Bone marrow (tissue), 2 donors: ENCODE results near the gene L1CAM.

ENCODE experiments used
- DNase-seq, 2 donors: peaks; one replicate each; lab custom pipeline; 2025; lab: John Stamatoyannopoulos, UW

L1CAM gene

DNA sequence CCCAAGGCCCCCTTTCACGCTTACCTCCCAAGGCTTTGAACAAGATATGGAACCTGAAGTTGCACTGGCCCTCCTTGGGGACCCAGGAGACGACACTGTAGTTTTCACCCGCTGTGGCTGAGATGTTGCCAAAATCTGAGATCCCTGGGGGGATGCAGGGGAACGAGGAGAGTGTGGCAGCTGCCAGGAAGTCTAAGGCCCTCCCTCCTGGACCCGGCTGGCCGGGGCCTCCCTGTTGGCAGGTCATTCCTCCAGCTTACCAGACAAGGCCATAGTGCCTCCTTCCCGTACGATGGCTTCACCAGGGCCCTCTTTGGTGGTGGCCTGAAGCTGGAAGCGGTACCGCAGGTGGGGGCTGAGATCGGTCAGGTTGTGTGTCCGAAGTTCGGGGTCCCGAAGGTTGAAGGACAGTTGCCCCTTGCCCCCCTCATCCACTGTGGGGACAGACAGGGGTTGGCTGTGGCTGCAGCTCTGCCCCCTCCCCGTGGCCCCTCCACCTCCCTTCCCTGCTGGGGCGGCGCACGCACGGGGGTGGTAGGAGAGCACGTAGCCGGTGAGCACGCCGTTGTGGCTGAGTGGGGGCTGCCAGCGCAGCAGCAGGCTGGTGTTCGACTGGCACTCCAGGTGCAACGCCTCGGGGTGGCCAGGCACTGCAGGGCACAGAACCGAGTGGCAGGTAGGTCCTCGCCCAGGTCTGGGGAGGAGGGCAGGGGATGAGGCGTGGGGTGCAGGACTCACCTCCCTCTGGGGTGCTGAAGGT, 21.2 kb downstream of the L1CAM start:
- no peak for DNase-seq

GRCh38 chrX:153864101-153864500, 21.9 kb downstream of the L1CAM start:
- no peak for DNase-seq

DNA sequence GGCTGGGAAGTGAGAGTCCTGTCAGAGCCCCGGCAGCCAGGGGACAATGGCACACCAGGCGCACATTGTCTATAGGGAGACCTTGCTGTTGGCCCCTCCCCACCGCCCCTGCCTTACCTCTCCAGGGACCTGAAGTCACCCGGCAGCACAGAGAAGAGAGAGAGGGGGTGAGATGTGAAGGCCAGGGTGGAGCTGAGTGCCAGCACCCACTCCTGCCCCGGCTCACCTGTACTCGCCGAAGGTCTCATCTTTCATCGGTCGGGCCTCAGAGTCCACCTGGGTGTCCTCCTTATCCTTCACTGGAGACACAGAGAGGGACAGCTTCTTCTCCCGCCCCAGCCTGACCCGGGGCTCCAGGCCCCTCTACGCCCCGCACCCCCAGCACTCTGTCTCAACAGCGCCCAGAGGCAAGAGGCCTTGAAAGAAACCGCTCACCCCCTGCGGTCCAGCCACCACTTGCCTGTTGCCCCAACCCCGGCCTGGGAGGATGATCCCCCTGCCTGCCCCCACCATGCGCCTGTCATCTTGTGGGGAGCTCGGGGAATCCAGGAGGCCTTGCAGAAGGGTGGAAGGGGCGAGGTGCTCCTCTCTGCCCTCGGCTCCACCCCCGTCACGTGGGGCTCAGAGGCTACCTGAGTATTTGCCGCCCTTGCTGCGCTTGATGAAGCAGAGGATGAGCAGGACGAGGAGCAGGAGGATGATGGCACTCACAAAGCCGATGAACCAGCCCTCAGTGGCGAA, 22.6 kb downstream of the L1CAM start:
- DNase-seq = no peak

GRCh38 chrX:153862369-153863250, 23.4 kb downstream of the L1CAM start:
- no peak for DNase-seq

GRCh38 chrX:153861733-153862310, 24.2 kb downstream of the L1CAM start:
- no peak for DNase-seq

DNA sequence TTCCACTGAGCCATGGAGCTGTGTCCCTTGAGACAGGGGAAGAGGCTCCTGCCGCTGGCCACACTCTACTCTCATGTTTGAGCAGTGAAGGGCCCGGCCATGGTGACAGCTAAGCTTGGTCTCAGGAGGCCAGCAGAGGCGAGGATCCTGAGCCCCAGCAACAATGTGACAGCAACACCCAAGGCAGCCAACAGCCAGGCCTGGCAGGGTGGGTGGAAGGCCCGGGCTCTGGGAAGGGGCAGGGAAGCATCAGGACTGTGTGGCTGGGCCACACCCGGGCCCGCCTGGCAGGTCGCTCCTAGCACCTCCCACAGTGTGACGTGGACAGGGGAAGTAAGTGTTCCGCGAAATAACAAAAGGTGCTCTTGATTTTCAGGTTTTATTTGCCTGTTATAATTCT, 24.8 kb downstream of the L1CAM start:
- DNase-seq = no peak

DNA sequence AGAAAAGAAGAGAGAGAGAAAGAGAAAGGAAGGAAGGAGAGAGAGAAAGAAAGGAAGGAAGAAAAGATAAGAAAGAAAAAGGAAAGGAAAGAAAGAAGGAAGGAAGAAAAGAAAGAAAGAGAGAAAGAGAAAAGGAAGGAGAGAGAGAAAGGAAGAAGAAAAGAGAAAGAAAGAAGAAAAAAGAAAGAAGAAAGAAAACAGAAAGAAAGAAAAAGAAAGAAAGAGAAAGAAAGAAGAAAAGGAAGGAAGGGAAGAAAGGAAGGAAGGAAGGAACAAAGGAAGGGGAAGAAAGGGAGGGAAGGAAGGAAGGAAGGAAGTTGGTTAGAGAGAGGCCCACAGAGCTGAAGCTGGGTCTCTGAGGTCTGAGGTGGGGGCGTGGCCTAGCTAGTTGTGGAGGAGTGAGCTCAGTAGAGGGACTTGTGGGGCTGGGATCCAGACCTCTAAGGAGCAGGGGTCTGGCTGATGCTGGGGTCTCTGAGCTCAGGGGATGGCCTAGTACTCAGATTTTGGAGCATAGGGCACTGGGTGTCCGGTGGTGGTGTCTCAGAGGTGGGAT, 28.5 kb downstream of the L1CAM start:
- no peak for DNase-seq

GRCh38 chrX:153854702-153855101, 31.3 kb downstream of the L1CAM start:
- no peak for DNase-seq

DNA sequence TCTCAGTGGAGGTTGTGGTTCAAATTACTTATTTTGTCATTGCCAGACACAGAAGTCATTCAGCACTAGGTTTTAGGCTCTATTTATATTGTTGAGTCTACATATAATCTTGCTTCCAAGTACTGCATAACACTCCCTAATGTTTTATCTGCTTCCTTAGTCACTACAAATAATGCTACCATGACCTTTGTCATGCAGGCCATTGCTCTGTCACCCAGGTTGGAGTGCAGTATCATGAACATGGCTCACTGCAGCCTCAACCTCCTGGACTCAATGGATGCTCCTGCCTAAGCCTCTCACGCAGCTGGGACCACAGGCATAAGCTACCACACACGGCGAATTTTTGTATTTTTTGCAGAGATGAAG, 32.1 kb downstream of the L1CAM start:
- no peak for DNase-seq

DNA sequence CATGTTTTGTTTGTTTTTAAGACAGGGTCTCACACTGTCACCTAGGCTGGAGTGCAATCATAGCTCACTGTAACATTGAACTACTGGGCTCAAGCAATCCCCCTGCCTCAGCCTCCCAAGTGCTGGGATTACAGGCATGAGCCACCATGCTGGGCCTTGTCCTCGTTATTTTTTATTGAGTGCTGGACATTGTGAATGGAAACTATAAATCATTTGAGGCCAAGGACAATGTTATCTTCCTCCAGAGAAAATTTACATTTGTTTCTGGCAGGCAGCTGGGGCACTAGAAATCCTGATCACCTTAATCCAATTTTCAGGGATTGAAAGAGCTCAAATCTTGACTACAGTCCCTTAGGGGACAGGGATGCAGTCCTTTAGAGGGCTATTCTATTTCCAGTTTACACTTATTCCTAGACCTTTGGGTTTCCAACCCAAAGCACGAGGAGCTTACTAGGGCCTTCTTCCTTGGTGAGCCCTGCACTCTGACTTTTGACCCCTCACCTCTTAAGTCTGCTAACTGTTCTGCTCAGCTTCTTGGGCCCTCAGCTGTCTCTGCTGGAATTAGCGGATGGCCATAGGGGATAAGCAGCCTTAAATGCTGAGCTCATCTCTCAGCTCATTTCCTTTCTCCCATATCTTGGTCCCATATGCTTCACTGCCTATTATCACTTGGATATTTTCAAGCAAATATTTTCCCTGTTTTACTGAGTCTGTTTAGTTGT, 32.6 kb downstream of the L1CAM start:
- no peak for DNase-seq

GRCh38 chrX:153851981-153852380, 34.0 kb downstream of the L1CAM start:
- DNase-seq = no peak

GRCh38 chrX:153848325-153848724, 37.6 kb downstream of the L1CAM start:
- no peak for DNase-seq

- no peak for DNase-seq
Measured at GRCh38 chrX:153845842-153846241, 40.1 kb downstream of the L1CAM start.

DNA sequence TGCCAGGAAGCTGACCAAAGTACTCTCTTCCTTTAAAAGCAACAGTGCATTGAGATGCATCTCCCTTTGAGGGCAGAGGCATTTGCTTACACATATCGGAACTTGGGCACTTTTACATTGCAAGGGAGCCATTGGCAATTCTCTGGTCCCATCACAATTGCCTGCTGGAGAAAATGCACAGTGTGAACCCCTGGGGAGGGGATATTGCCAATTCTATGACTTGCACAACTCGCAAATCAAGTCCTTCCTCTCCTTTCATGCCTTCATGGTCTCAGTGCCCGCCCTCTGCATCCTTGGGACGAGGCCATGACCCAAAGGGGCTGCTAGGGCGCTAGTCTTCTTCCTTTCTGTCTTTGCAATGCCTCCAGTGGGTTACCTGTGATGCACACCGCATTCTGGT, 40.8 kb downstream of the L1CAM start:
- DNase-seq = no peak

DNA sequence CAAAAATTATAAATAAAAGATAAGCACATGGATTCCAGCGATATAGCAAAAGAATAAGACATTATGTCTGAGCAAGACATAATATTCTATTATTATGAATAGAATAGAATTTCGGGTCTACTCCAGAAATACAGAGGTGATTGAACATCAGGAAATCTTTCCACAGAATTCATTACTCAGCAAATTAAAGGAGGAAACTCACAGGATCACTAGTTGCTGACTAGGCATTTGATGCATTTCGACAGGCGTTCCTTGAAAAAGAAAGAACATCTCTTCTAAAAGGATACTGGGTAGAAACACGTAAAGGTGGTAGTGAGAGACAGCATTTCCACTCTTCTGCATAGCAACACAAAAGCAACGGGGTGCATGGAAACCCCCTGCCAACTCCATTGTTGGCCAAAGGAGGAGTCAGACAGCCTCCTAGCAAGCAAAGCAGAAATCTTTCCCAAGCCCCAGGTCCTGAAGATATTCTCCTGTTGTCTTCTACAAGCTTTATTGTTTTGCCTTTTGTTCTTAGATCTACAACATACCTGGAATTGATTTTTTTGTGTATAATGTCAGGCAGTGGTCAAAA, 41.4 kb downstream of the L1CAM start:
- no peak for DNase-seq

GRCh38 chrX:153836921-153837320, 49.1 kb downstream of the L1CAM start:
- DNase-seq = no peak

- DNase-seq = no peak
Measured at GRCh38 chrX:153832728-153833127, 53.2 kb downstream of the L1CAM start.

DNA sequence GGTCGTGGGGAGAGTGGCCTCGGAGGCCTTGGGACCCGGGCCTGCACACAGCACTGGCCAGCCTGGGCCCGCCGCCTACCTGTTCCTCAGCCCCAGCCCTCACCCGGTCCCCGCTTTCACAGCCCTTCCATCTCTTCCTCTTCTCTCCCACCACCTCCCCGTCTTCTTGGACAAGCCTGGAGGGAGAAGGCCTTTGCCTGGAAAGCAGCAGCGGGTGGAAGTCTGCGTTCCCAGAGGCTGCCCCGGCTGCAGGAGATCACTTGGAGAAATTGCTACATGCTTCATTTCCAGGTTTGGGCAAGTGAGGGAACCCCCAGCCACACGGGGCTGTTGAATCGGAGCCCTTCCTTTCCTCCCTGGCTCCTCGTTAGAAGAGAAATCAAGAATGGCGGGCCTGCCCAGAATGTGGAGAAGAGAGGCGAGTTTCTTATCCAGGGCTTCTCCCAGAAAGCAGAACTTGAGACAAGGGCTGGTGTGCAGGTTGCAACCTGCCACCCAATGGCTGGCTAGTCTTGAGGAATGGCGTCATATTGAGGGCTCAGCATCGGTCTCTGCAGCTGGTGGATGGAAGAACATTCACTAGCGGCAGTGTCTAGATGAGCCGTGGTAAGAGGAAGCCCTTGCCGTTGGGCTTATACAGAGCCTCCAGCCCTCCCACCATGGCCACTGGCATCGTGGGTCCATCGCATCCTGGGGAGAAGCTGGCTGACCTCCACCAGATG, 54.4 kb downstream of the L1CAM start:
- DNase-seq = no peak

DNA sequence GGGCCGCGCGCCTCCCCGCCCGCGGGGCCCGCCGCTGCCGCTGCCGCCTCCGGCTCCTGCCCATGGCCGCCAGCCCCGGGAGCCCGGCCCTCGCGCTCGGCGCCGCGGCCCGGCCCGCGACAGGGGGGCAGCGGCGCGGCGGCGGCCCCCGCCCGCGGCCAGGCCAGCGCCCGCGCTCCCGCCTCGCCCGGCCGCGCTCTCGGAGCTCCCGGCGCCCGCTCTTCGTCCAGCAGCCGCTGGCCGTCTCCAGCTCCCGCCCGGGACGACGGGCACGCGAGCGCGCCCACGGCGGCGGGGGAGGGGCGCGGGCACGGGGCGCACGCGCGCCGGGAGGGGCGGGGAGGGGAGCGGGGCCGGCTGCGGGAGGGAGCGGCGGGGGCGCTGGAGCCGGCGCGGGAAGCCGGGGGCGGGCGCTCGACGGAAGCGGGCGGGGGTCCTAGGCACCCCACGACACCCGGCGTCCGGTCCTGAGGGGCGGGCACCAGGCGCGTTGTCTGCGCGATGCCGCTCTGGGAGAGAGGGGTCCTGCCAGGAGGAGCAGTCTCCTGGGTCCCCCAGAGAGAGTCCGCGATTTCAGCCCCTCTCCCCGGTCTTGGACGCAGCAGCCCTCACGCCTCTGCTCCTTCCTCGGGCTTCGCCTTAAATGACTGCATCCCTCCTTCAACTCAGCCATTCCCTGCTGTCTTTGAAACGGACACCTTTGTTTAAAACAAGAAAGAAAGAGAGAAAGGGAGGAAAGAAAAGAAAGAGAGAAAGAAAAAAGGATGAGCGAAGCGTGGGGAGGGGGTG, 55.1 kb downstream of the L1CAM start:
- no peak for DNase-seq
